Psoas muscle (tissue), 8 donors: ENCODE measurements around the gene KCNJ15. TPM values are rescaled to one million over a fixed set of nuclear protein-coding genes. Genes with fewer than 3 reads are reported as not detected.
"Not testable (repeated sequence)": the region's sequence is repeated elsewhere in the genome, so short reads cannot be mapped to it uniquely, and the experiment has no call there.

ENCODE experiments used
- ATAC-seq, 4 donors: fragments of 200-7000 bp; cut with Tn5 transposase; one replicate each; pipeline ENCODE4 v1.9.1; 2020; ENCODE audit warnings: moderate library complexity in 3 of 4, mild to moderate bottlenecking in 2 of 4
- DNase-seq, 2 donors: peaks; one replicate each; pipeline ENCODE4 v3.0.0-alpha.2; 2020
- H3K27ac ChIP-seq: fragments of 200-600 bp; one replicate; pipeline ENCODE4 v1.8.0; 2022
- H3K27me3 ChIP-seq, 3 donors: fragments of 200-600 bp in 1 of 3; one replicate each; pipeline versions ENCODE4 v1.6.1 to v1.8.0; 2013 to 2022; ENCODE audit warnings: low read length in 2 of 3, mild to moderate bottlenecking in 2 of 3, moderate library complexity in 1 of 3; ENCODE audit not compliant: insufficient read depth in 3 of 3
- H3K36me3 ChIP-seq, 2 donors: fragments of 200-600 bp in 1 of 2; one replicate each; pipeline versions ENCODE4 v1.6.1 to v1.8.0; 2013 to 2022; ENCODE audit warnings: low read depth in 1 of 2, mild to moderate bottlenecking in 1 of 2, moderate library complexity in 1 of 2; ENCODE audit not compliant: insufficient read depth in 1 of 2
- H3K4me1 ChIP-seq: fragments of 200-600 bp; one replicate; pipeline ENCODE4 v1.8.0; 2022
- H3K4me3 ChIP-seq: fragments of 200-600 bp; one replicate; pipeline ENCODE4 v1.8.0; 2022; ENCODE audit warnings: mild to moderate bottlenecking
- H3K9me3 ChIP-seq: fragments of 200-600 bp; one replicate; pipeline ENCODE4 v1.8.0; 2022
- CTCF ChIP-seq: fragments of 200-600 bp; IDR thresholded peaks from one replicate; pipeline ENCODE4 v1.8.0; 2022; ENCODE audit warnings: antibody characterized with exemption
- WGBS, 3 donors: extraction: QIAGEN DNeasy Blood & Tissue Kit; methylation state at CpG; one replicate each; pipeline versions ENCODE4 v1.1.6 to v1.1.7; 2013; 5-methylcytosine and 5-hydroxymethylcytosine counted together
- intact Hi-C, 2 donors: fragments of 100-400 bp; cut with DNase I; formaldehyde crosslinking; loops; one replicate each; pipeline versions ENCODE4 v1.11.0 to v1.14.2; 2022
- polyA plus RNA-seq, 3 donors: library from polyadenylated mRNA; stranded (reverse); fragments of 200-250 nt; gene quantifications; one replicate each; pipeline ENCODE4 v1.2.3, GENCODE V29; 2013
- total RNA-seq, 4 donors: library from RNA; stranded (reverse); fragmentation: NEBNext Ultra II Directional in 2 of 4; extraction: Animal tissue kit (Norgen Biotek cat#: 25700) in 2 of 4; gene quantifications; one replicate each; pipeline versions ENCODE4 v1.2.1 to v1.2.4, GENCODE V29; 2021 to 2023
- donor health status: healthy with polysubstance abuse.
- donor health status: DM: no; HTN: no; CAD: no; lungs with moderate emphysema.
- donor health status: Bipolar disorder and iron deficiency.
- donor health status: healthy.
- donor health status: DM: yes; HTN: yes; CAD: no.
- donor health status: DM: no; HTN: no; CAD: no.
- donor health status: DM: no; HTN: no; CAD: no.
- donor health status: DM: yes; HTN: yes; CAD: no.

KCNJ15 gene
- total and polyA plus RNA-seq, 7 donors: 0.04 to 1.0 (median 0.16) TPM

DNA sequence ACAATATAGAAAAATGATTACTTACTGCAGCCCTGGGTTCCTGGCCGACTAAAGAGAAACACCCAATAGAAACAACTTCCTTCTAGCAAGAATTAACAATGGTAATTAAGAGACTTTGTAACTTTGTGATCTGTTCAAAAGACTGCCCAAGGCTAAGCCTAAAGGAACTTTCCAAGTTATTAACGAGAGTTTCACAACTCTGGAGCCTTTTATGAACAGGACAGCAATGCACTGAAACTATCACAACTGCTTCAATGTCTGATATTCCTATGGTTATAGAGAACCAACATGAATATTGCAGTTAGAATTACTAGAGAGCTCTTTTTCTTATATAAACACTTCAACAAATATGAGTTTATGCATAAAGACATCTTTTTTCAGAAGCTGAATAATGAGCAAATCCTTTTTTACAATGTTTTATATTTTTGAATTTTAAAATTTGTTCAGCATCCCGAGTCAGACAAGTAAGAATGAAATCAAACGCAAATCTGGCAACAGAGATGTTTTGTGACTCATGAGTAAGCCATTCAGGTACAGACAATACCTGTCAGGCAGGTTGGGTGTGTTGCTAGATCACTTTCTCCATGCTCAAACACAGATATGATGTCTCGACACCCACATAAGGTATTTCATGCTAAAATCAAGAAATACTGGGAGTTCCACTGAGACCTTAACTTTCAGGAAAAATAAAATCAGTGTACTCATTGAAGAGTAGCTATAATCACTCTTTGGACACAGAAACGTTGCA is 22.2 kb upstream of the KCNJ15 start:
- no peak for ATAC-seq
- TF ChIP-seq CTCF: no peak
- Histone ChIP-seq H3K27ac (no peak overlapping the region), H3K9me3 (peaks cover 25% of the 10 kb centered on the region), H3K4me1 (no peaks in the 10 kb centered on the region), H3K27me3 (no peaks in the 10 kb centered on the region), H3K36me3 (no peaks in the 10 kb centered on the region), H3K4me3 (no peak overlapping the region)
- no peak for DNase-seq
- 72 to 81% (median 73%) methylated on average over 6 of the region's 6 CpGs for WGBS, 3 donors
- intact Hi-C loops: no loop called here

GRCh38 chr21:38235251-38235650 is 21.5 kb upstream of the KCNJ15 start:
- WGBS, 3 donors: 87 to 93% (median 90%) methylated on average over 9 of the region's 9 CpGs
- H3K27me3 ChIP-seq, H3K36me3 ChIP-seq, ATAC-seq, DNase-seq, H3K27ac ChIP-seq, H3K4me1 ChIP-seq, H3K4me3 ChIP-seq, intact Hi-C loops: not testable (repeated sequence)
- H3K9me3 ChIP-seq: peaks cover 18% of the 10 kb centered on the region

DNA sequence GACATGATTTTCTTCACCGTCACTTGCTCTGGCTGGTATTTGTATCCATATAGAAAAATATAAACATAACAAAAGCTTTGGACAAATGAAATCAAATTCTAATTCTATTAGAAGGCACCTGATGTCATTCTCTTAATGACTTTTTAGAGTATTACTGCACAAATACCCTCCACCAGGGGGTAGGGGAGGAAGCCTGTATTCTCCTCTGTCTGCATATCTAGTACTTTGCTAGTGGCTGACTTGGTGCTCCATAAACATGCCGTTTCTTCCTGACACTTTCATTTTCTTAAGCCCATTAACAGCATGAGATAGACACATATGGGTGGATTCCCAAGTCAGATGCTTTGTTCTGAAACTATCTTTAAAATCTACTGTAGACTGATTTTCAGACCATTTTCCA is 20.6 kb upstream of the KCNJ15 start:
- no peaks in the 10 kb centered on the region for H3K27me3 ChIP-seq
- H3K4me1 ChIP-seq: no peaks in the 10 kb centered on the region
- no peak for ATAC-seq
- H3K27ac ChIP-seq: no peak overlapping the region
- intact Hi-C loops: no loop called here
- TF ChIP-seq CTCF: no peak
- no peak overlapping the region for H3K4me3 ChIP-seq
- no peak for DNase-seq
- 79 to 86% (median 85%) methylated on average over 2 of the region's 2 CpGs for WGBS, 3 donors
- peaks cover 8% of the 10 kb centered on the region for H3K9me3 ChIP-seq
- no peaks in the 10 kb centered on the region for H3K36me3 ChIP-seq

- 84 to 88% (median 85%) methylated on average over 4 of the region's 4 CpGs for whole genome bisulfite sequencing, 3 donors
- Histone ChIP-seq H3K4me1 (no peaks in the 10 kb centered on the region), H3K4me3 (no peak overlapping the region), H3K27me3 (no peaks in the 10 kb centered on the region), H3K27ac (no peak overlapping the region), H3K9me3 (no peaks in the 10 kb centered on the region), H3K36me3 (no peaks in the 10 kb centered on the region)
- no peak for DNase-seq
- no peak for TF ChIP-seq CTCF
- no peak for ATAC-seq
- intact Hi-C loops: no loop called here
Measured at GRCh38 chr21:38239672-38240071, 17.1 kb upstream of the KCNJ15 start.

DNA sequence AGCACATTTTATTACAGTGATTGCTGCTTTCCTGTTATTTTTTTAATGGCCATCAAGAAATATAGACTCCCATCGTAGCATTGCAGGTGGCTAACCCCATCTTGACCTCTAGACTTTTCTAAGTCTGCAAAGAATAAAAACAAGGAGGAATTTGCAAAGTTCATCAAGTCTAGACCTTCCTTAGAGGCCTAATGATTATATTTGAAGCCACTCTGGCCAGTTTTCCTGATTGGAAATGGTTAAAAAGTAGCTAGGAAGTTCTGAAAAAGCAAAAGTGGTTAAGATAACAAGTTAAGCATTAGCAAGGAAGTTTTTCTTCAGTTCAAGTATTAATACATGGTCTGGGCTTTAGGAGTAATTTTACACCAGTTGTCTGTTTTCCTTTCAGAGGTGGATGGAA is 16.7 kb upstream of the KCNJ15 start:
- H3K27ac ChIP-seq: no peak overlapping the region
- no peaks in the 10 kb centered on the region for H3K9me3 ChIP-seq
- no peaks in the 10 kb centered on the region for H3K27me3 ChIP-seq
- H3K4me1 ChIP-seq: no peaks in the 10 kb centered on the region
- ATAC-seq: no peak
- WGBS, 3 donors: 50 to 58% (median 55%) methylated on average over 1 of the region's 1 CpG
- intact Hi-C loops: no loop called here
- no peak for DNase-seq
- H3K4me3 ChIP-seq: no peak overlapping the region
- TF ChIP-seq CTCF: no peak
- no peaks in the 10 kb centered on the region for H3K36me3 ChIP-seq
